CD4-positive, alpha-beta T cell treated with Interleukin-15 for 4 hours (primary cell): ENCODE results near the gene NKX2-3.

Experiments used
- DNase-seq: peaks from one replicate; pipeline ENCODE4 v3.0.0-alpha.2; 2020; ENCODE audit warnings: low spot score

The NKX2-3 gene

DNA sequence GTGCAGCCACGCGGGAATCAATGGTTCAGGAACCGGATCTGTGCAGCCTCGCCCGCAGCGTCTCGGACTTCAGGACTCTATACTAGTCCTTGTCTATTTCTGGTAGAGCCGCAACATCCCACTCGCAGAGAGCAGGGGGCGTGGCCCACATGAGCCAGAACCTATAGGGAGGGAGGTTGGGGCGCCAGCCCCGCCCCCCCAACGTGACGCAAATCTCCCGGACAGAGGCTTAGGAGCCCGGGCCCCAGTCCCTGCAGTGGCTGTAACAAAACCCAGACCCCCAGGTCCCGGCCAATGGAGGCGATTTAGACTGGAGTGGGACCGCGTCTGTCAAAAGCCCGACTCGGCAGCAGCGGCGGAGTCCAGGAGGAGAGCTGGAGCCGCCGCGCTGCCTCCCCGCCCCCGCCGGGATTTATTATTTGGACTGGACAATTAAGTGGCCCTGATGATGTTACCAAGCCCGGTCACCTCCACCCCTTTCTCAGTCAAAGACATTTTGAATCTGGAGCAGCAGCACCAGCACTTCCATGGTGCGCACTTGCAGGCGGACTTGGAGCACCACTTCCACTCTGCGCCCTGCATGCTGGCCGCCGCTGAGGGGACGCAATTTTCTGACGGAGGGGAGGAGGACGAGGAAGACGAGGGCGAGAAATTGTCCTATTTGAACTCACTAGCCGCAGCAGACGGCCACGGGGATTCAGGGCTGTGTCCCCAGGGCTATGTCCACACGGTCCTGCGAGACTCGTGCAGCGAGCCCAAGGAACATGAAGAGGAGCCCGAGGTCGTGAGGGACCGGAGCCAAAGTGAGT, at the start of gene NKX2-3:
NKX2-3 (plus strand) TSS at position 256 of the 809 bp plus-strand sequence; CDS start at position 446, 190 bp downstream.
- peak; percentile 9 for DNase-seq

DNA sequence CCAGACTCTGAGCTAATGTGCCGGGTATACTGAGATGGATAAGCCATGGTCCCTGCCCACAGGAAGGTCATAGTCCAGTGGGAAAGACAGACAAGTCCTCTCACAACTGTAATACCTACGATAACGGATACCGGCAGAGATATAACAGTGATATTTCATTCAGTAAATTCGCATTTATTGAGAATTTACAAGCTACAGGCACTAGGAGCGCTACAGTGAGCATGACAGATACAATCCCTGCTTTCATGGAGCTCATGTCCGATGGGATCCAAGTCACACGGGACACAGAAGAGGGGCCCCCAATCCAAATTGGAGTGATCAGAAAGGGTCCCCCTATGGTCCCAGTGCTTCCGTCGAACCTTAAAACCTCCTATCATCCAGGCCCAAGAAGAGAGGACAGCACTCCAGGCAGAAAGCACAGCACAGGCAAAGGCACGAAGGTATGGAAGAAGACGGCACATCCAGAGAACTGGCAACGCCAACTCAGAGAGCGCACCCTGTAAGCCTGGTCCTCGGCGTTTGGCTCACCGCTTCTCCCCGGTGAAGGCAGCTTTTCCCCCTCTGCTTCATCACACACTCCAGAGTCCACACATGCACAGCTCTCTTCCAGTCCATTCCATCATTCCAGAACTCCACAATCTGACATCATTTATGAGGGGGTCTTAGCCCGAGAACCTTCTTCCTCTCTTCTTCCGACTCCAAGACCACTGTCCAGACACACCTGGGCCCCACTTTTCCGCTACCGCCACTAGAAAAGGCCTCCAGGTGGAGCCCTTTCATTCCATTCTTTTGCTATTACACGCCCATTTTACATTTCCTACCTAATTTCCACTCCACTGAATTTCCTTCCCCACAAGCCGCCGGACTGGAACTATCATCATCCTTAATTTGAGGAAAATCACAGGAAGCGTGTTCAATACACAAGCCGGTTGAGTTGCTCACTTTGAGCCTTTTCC, 47.8 kb upstream of the NKX2-3 start:
- no peak for DNase-seq

DNA sequence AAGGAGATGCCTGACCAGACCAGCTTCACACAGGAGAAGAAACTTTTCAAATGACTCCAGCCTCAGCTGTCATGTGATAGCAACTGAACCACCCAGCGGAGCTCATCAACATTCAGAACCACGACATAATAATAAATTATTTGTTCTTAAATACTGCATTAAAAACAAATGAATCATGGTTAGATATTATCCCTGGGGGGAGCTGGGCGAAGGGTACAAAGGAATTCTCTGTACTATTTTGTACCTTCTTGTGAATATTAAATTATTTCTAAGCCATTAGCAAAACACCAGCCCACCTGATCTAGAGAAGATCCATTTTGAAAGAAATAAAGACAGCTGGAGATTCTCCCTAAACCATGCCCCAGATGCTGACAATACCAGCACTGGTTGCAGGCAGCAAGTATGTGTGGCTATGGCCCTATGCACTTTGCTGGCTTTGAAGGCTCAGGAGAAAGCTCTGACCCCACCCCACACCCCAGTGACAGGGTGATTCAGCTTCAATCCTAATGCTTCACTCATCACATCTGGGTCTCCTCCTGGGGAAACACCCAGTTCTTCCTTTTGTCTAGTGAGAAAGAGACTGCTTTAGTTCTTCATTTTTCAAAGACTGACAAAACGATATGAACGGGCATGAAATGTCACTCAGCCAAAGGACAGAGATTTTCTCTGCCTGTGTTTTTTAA, 45.5 kb upstream of the NKX2-3 start:
- no peak for DNase-seq

GRCh38 chr10:99489271-99489670, 43.5 kb upstream of the NKX2-3 start:
- DNase-seq: no peak

DNA sequence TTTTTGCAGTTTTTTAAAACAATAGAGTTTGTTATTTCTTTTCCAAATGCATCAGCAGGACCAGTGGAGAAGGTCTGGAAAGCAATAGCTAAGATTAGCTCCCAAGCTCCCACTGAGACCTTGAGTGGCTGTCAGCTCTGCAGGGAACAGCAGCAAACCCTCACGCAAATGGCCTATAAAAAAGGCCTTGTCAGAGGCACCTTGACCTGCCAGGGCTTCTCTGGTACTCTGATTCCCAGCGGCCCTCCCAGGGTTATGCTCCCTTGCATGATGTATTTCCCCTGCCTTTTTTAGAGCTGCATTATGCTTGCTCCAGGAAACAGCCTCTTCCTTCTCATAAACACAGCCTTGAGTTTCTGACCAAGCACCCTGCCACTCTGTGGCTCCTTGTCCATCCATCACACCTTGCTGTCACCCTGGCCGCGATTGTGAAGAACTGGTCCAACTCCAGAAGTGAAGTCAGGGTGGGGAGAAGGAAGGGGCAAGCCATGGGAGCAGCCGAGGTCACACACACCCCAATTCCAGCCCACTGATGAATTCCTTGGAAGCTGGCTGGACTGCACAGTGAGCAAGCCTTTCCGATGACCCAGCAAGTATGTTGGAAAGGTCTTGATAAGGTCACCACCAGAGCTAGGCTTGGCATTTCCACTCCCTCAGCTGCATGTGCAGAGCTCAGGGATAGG, 35.3 kb upstream of the NKX2-3 start:
- no peak for DNase-seq

DNA sequence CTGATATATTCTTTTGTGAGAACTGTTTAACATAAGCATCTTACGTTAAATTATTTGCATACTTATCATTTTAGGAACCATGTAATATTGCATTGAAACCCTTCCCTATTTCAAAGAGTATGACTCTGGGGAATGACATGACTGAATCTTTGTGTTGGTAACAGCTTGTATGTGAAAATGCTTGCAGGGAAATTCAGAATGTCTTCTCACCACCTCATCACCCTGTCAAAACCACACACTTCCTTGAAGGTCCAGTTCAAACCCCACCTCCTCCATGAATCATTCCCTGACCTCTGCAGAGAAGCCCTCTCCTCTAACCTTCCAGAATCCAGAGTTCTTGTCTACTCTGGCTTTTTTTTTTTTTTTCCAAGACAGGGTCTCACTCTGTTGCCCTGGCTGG, 26.3 kb upstream of the NKX2-3 start:
- no peak for DNase-seq

DNA sequence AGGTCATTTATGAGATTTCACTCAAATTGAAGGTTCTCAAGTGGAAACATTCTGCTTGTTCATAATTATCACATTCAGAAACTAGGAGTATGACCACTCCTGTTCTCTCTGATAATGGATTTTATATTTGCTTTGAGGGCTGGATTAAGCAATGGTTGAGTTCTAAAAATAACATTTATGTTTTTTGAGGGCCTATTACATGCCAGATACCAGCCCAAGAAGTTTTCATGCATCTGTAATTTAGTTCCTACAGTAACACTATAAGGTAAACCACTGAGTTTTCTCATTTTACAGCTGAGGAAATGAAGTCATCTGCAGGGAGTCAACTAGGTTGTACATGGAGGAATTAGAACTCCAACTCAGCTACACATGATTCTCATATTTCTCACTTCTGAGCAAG, 25.5 kb upstream of the NKX2-3 start:
- DNase-seq: no peak

DNA sequence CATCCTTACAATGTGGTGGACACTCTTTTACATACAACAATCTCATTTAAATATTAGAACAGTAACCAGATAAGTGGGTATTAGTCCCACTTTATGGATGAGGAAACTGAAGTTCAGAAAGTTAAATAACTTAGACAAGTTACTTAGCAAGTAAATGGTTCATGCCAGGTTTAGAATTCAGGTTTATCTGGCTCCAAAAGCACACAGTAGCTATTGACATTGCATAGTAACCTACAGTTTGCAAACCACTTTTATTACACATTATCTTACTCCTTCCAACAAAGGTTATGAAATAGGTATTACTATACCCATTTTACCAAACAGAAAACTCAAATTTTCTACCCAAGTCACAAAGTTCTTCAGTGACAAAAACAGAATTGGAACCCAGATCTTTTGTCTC, 19.7 kb upstream of the NKX2-3 start:
- DNase-seq: no peak

DNA sequence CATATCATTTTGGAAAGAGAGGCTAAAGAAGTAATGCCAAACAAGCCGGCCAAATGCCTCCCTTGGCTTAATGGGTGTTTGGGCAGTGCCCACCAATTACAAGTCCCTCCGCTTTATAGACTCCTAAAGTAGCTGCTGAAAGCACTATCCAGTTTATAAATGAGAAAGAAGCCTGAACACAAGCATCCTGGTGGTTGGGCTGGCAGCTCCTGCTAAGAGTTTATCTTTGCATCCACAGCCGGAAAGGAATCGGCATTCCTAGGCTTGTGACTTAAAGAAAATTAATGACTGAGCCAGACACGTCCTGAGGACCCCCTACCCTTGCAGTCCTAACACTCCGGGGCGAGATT, 13.1 kb upstream of the NKX2-3 start:
- DNase-seq: no peak

GRCh38 chr10:99520040-99520846, 12.5 kb upstream of the NKX2-3 start:
- no peak for DNase-seq

DNA sequence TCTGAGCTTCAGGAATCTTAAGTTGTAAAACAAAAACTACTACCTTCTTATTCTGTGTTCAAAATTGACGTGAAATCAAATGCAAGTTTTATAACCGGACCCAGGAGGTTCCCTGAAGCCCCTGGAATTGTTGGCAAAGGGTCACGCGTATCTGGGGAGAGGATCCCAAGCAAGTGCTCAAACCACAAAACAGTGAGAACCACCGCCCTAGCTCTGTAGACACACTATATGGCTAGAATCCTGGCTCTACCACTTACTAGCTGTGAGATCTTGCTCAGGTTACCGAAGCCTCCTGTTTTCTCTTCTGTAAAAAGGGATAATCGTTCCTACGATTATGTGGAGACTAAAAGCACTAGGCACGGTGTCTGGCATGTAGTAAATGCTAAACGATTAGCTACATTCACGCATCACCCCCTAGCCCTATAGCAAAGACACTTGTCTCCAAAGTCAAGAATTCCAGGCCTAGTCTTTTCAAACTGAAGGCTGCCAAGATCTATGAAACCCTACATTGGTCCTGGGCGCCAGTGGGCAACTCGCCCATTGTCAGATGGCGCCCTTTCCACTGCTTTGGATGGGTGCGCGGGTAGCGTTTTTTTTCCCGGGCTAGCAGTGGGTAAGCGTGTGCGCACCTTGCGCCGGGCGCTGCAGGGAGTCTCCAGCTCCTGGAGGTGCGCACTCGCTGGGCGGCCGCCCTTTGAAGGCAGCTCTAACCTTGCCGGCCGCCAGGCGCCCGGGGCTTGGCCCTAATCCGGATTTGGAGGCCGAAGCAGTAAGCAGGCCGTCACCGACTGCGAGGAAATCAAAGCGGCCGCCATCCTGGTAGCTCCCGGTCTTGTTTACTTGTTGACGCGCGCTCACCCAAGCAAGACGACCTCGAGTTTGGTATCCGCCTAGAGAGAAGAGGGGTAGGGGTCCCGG, 11.6 kb upstream of the NKX2-3 start:
- no peak for DNase-seq

DNA sequence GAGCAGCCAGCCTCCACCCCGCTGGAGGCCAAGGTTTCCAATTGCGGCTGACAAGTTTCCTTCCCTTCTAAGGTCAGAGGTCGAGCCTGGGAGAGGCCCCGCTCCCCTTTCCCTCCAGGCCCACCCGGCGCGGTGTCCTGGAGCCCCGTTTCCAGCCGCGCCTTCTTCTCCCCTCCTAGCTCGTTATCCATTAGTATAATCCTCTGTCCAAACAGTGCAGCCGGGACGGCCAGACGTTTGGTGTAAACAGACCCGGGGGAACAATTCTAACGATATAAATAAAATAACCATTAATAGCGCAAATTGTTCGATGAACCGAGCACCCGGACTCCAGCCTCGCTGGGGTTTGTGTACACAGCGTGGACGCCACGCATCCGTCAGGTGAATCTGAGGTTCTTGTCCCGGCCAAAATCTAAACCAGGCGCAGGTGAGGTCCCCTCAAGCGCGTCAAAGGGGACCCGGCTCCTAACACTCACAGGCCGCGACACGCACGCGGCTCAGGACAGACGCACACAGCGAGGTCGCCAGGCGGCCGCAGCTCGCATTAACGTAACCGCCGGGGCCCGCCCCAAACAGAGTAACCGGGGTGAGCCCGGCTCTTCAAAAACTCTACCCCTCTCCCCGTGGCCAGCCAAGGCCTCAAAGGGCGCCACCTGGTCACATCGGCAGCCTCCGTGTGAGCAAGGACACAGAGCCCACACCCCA, 10.8 kb upstream of the NKX2-3 start:
- no peak for DNase-seq

DNA sequence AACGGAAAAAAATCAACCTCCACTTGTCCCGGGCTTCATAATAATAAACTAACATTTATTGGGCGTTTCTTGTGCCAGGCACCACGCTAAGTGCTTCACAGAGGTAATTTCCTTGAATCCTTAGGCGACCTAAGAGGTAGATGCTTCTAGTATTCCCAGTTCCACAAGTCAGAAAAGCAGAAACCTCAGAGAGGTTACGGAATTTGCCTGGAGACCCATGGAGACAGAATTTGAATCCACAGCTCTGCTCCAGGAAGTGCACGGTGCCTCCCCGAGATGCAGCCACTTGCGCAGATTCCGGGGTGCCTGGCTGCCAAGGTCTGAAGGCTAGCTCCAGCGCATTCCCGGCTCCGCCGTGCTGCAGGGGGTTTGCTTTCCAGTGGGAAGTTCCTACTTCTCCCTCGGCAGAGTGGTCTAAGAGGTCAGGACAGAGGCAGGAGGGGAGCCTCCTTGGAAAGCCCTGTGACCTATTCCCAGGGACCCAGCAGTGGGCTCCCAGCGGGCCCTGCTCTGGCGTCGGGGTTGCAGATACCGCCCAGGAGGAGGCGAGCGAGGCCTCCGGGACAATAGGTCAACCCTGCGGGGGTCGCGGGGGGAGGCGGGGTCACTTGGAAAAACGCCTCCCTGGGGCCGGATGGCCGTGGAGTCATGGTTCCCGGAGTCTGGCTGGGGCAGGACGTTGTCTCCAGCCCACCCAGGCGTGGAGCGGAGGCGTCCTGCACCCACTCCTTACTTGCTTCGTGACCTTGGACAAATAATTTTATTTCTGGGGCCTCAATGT, 10.1 kb upstream of the NKX2-3 start:
- no peak for DNase-seq

GRCh38 chr10:99523251-99523773, 9.4 kb upstream of the NKX2-3 start:
- no peak for DNase-seq

DNA sequence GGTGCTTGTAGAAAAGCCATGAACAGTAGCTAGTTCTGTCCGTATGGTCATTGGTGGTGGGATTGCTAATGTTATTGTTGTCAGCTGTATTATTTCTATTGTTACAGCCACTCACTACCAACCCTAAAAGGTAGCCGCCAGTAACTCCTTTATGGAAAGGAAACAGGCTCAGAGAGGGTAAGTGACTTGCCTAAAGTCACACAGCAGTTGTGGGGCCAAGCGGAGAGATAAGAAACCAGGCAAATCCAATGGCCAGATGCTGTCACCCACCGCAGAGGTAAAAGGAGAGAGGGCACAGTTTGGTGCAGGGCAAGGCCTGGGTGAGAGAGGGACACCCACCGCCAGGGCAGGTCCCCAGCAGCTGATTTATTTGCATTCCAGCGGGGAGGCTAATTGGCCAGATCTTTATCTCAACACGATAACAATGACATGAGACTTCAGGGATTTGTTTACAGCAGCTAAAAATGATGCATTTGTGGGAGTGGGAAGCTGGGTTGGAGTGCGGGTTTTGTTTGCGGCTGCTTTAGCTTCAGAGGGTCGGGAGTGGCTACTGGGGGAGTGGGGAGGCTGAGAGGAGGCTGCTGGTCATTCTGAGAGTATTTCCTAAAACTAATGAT, 8.6 kb upstream of the NKX2-3 start:
- no peak for DNase-seq

DNA sequence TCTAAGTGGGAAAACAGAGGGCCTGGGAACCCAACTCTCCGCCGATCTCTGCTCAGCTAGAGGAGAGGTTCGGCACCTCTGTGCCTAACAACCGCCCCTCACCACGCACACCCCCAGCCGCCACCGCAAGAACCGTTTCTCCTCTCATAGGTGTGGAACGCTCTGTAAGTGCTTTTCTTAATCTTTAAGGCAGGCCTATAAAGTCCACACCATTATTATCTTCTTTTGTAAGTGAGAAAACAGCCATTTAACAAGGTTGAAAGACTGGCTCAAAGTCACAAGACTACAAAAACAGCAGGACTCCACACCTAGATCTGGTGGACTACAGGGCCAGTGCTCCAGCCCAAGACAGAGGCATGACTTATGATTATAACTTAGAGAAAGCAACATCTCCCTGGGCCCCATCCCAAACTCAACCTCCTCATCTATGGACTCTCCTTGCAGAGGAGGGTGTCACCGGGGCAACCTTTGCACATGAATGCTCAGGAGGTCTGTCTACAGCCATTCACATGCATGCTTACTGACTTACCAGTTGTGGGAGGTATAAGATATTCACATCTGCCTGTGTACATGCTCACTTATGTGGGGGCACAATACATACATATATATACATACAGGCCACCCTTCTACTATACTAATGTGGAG, 7.9 kb upstream of the NKX2-3 start:
- DNase-seq: no peak

- DNase-seq: no peak
Observed at GRCh38 chr10:99525897-99526296, 6.8 kb upstream of the NKX2-3 start.
